H1 (cell line): Measurements from ENCODE around the gene MCM3AP. TPM values are rescaled to one million over a fixed set of nuclear protein-coding genes. Genes with fewer than 3 reads are reported as not detected.

Experiments used
- CTCF ChIA-PET: fragments of 300-600 bp; sonication (Branson Sonifier 250); formaldehyde crosslinking; loops from one replicate; lab custom pipeline; 2021; ENCODE audit not compliant: partially characterized antibody; lab: Charles Lee
- POLR2A ChIA-PET: fragments of 300-600 bp; sonication (Branson Sonifier 250); formaldehyde crosslinking; loops from one replicate; lab custom pipeline; 2021; ENCODE audit warnings: inconsistent platforms; ENCODE audit not compliant: partially characterized antibody; lab: Charles Lee
- DNase-seq, 2 experiments: peaks; one replicate each; pipeline versions ENCODE4 v3.0.0 to v3.0.0-alpha.2; 2010 to 2022; ENCODE audit warnings: low spot score in 2 of 2, low read depth in 1 of 2, mixed read lengths in 1 of 2
- FAIRE-seq: peaks from 2 replicates; lab custom pipeline; 2011; peaks lifted over from hg19 to GRCh38; lab: Jason Lieb, UNC
- H2AFZ ChIP-seq: 2 replicates; pipeline ENCODE4 v1.8.1; 2012; ENCODE audit warnings: low read length, inconsistent platforms
- H2AK5ac ChIP-seq: 2 replicates; pipeline ENCODE4 v1.6.1; 2013; ENCODE audit warnings: low read depth, low read length
- H2BK120ac ChIP-seq: replicated peaks from 2 replicates; pipeline ENCODE3; 2013; ENCODE audit warnings: low read depth, low read length, inconsistent platforms
- H2BK12ac ChIP-seq: 2 replicates; pipeline ENCODE4 v1.6.1; 2013; ENCODE audit warnings: low read depth, low read length
- H2BK15ac ChIP-seq: 2 replicates; pipeline ENCODE4 v1.6.1; 2013; ENCODE audit warnings: low read length
- H2BK20ac ChIP-seq: 2 replicates; pipeline ENCODE4 v1.6.1; 2013; ENCODE audit warnings: low read length
- H2BK5ac ChIP-seq: 2 replicates; pipeline ENCODE4 v1.6.1; 2013; ENCODE audit warnings: low read depth, low read length
- H3K14ac ChIP-seq: 2 replicates; pipeline ENCODE4 v1.6.1; 2013; ENCODE audit warnings: inconsistent platforms; ENCODE audit not compliant: insufficient read length
- H3K18ac ChIP-seq: 2 replicates; pipeline ENCODE4 v1.6.1; 2013; ENCODE audit warnings: low read length; ENCODE audit errors: extremely low read depth
- H3K23ac ChIP-seq: 2 replicates; pipeline ENCODE4 v1.6.1; 2013; ENCODE audit warnings: inconsistent platforms; ENCODE audit not compliant: insufficient read length
- H3K23me2 ChIP-seq: 2 replicates; pipeline ENCODE4 v1.6.1; 2013; ENCODE audit warnings: low read depth, low read length
- H3K27ac ChIP-seq: 2 replicates; pipeline ENCODE4 v1.6.1; 2011; ENCODE audit warnings: low read depth, low read length, inconsistent platforms
- H3K27me3 ChIP-seq, 4 experiments: replicated peaks in 1 of 4; 1 replicate in 1 of 4; 2 replicates in 3 of 4; pipeline versions ENCODE4 v1.6.1 to v1.8.1; 2011 to 2013; ENCODE audit warnings: low read length in 3 of 4, mild to moderate bottlenecking in 3 of 4, inconsistent platforms in 2 of 4, mixed read lengths in 2 of 4, moderate library complexity in 1 of 4; ENCODE audit not compliant: control insufficient read depth in 3 of 4, insufficient read depth in 3 of 4; ENCODE audit errors: extremely low read depth in 1 of 4
- H3K36me3 ChIP-seq, 4 experiments: 2 replicates each; pipeline versions ENCODE4 v1.6.1 to v1.8.1; 2011 to 2013; ENCODE audit warnings: mild to moderate bottlenecking in 4 of 4, low read length in 3 of 4, moderate library complexity in 2 of 4, control low read depth in 1 of 4, inconsistent platforms in 1 of 4; ENCODE audit not compliant: insufficient read depth in 4 of 4, control insufficient read depth in 2 of 4
- H3K4ac ChIP-seq: replicated peaks from 2 replicates; pipeline ENCODE3; 2013; ENCODE audit warnings: low read length, low read depth, mixed read lengths, inconsistent platforms; ENCODE audit not compliant: insufficient read length
- H3K4me1 ChIP-seq, 4 experiments: replicated peaks in 1 of 4; 1 replicate in 1 of 4; 2 replicates in 3 of 4; pipeline versions ENCODE4 v1.6.1 to v1.8.1; 2011 to 2013; ENCODE audit warnings: low read length in 3 of 4, inconsistent platforms in 2 of 4, mixed read lengths in 1 of 4; ENCODE audit not compliant: insufficient read depth in 4 of 4, control insufficient read depth in 3 of 4
- H3K4me2 ChIP-seq, 2 experiments: 2 replicates each; pipeline versions ENCODE4 v1.6.1 to v1.8.1; 2011 to 2013; ENCODE audit warnings: low read depth in 2 of 2, low read length in 2 of 2, control low read depth in 1 of 2, inconsistent platforms in 1 of 2, mild to moderate bottlenecking in 1 of 2; ENCODE audit not compliant: insufficient read depth in 1 of 2
- H3K4me3 ChIP-seq, 4 experiments: fragments of 200-600, 300-600 bp in 1 of 4; sonication (generic), shearing (Covaris generic), sonication (Bioruptor Twin) in 1 of 4; 2 replicates each; pipeline versions ENCODE4 v1.5.1 to v1.8.1; 2011 to 2016; ENCODE audit warnings: low read length in 4 of 4, low read depth in 3 of 4, control low read depth in 2 of 4, inconsistent platforms in 2 of 4, mild to moderate bottlenecking in 2 of 4, mixed read lengths in 1 of 4, moderate library complexity in 1 of 4; ENCODE audit not compliant: insufficient read depth in 2 of 4; ENCODE audit errors: extremely low read depth in 1 of 4
- H3K56ac ChIP-seq: replicated peaks from 2 replicates; pipeline ENCODE3; 2013; ENCODE audit warnings: low read depth, mild to moderate bottlenecking, mixed read lengths, low read length, inconsistent platforms; ENCODE audit not compliant: insufficient read length
- H3K79me1 ChIP-seq: 2 replicates; pipeline ENCODE4 v1.6.1; 2013; ENCODE audit warnings: low read depth, low read length, control low read depth
- H3K79me2 ChIP-seq, 2 experiments: 2 replicates each; pipeline versions ENCODE4 v1.6.1 to v1.8.1; 2012 to 2013; ENCODE audit warnings: low read length in 2 of 2, mild to moderate bottlenecking in 2 of 2, inconsistent platforms in 1 of 2; ENCODE audit not compliant: insufficient read depth in 2 of 2, control insufficient read depth in 1 of 2
- H3K9ac ChIP-seq, 4 experiments: replicated peaks in 1 of 4; 1 replicate in 1 of 4; 2 replicates in 3 of 4; pipeline versions ENCODE4 v1.6.1 to v1.8.1; 2011 to 2013; ENCODE audit warnings: low read depth in 3 of 4, low read length in 3 of 4, control low read depth in 2 of 4, mild to moderate bottlenecking in 2 of 4, moderate library complexity in 2 of 4, inconsistent platforms in 1 of 4; ENCODE audit errors: extremely low read depth in 1 of 4
- H3K9me3 ChIP-seq, 2 experiments: 2 replicates each; pipeline versions ENCODE4 v1.6.1 to v1.8.1; 2012 to 2013; ENCODE audit warnings: mild to moderate bottlenecking in 2 of 2, moderate library complexity in 2 of 2, control low read depth in 1 of 2, inconsistent platforms in 1 of 2, low read depth in 1 of 2, low read length in 1 of 2, mixed read lengths in 1 of 2; ENCODE audit not compliant: insufficient read depth in 2 of 2
- H4K20me1 ChIP-seq, 2 experiments: replicated peaks in 1 of 2; 2 replicates each; pipeline versions ENCODE3 to v1.8.1; 2011 to 2013; ENCODE audit warnings: inconsistent platforms in 2 of 2, low read length in 2 of 2, mild to moderate bottlenecking in 1 of 2; ENCODE audit not compliant: insufficient read depth in 2 of 2, control insufficient read depth in 1 of 2
- H4K5ac ChIP-seq: 2 replicates; pipeline ENCODE4 v1.6.1; 2013; ENCODE audit warnings: low read length, low read depth, mixed read lengths, inconsistent platforms; ENCODE audit not compliant: insufficient read length
- H4K8ac ChIP-seq: 2 replicates; pipeline ENCODE4 v1.8.0; 2013; ENCODE audit warnings: mild to moderate bottlenecking, moderate library complexity, low read length, inconsistent platforms; ENCODE audit not compliant: insufficient read depth; ENCODE audit errors: extremely low read depth
- H4K91ac ChIP-seq: replicated peaks from 2 replicates; pipeline ENCODE3; 2013; ENCODE audit warnings: low read length, mixed read lengths, inconsistent platforms; ENCODE audit not compliant: insufficient read length
- KDM4A ChIP-seq: IDR thresholded peaks from one replicate; pipeline ENCODE4 v1.7.1; 2012; ENCODE audit warnings: low read depth, mild to moderate bottlenecking, moderate library complexity, low read length, inconsistent platforms; ENCODE audit not compliant: severe bottlenecking
- WGBS, 2 experiments: shearing (Covaris generic) in 1 of 2; methylation state at CpG; one replicate each; pipeline versions ENCODE4 v1.1.6 to v1.1.7; 2013 to 2015; ENCODE audit warnings: low lambda C conversion rate in 2 of 2, mixed read lengths in 2 of 2, inconsistent platforms in 1 of 2, low coverage in 1 of 2, missing lambda C conversion rate in 1 of 2; ENCODE audit not compliant: insufficient replicate concordance in 2 of 2, insufficient coverage in 1 of 2, insufficient read length in 1 of 2; ENCODE audit errors: extremely low coverage in 1 of 2, missing lambda C conversion rate in 1 of 2; 5-methylcytosine and 5-hydroxymethylcytosine counted together
- polyA plus RNA-seq, 7 experiments: library from polyadenylated mRNA; depleted of rRNA in 3 of 7; stranded (reverse) in 5 of 7; unstranded in 2 of 7; fragments of >200 nt in 5 of 7; fragments of 200-250 nt in 2 of 7; gene quantifications; 1 replicate in 5 of 7; 2 replicates in 1 of 7; 4 replicates in 1 of 7; pipeline versions ENCODE4 v1.2.1 to v1.2.3, GENCODE V29; 2011 to 2013; ENCODE audit warnings: missing spikeins in 2 of 7, mixed read lengths in 2 of 7
- total RNA-seq: library from RNA; stranded (reverse); fragmentation: NEBNext Ultra II Directional; extraction: Animal tissue kit (Norgen Biotek cat#: 25700); gene quantifications from 2 replicates; pipeline ENCODE4 v1.2.1, GENCODE V29; 2021

MCM3AP gene
- total and polyA plus RNA-seq, 2 of the 8 experiments (the other 6 are each of a cell fraction or from before 2014, with no cell fraction given), result 37.2 to 119 TPM

DNA sequence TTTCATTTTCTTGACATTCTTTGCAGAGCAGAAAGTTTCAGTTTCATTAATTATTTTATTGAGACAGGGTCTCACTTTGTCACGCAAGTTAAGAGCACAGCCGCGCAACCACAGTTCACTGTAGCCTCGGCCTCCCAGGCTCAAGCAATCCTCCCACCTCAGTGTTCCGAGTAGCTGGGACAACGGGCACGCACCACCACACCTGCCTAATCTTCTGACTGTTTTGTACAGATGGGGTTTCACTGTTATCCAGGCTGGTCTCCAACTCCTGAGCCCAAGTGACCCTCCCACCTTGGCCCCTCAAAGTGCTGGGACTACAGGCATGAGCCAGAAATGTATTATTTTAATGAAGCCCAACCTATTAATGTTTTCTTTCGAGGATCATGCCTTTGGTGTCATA is 98.2 kb downstream of the MCM3AP start:
- no peak overlapping the region for H2AFZ ChIP-seq
- H3K4me2 ChIP-seq, result no peak overlapping the region
- H3K4me1 ChIP-seq, result peaks cover 3 to 9% (median 4%) of the 10 kb centered on the region in 4 experiments; a peak in 5 of 7 replicates
- H2AK5ac ChIP-seq, result no peak overlapping the region
- no peak overlapping the region for H2BK5ac ChIP-seq
- no peaks in the 10 kb centered on the region for H3K79me2 ChIP-seq
- no peak overlapping the region for H2BK120ac ChIP-seq
- peaks cover 0 to 3% (median 1%) of the 10 kb centered on the region in 4 experiments; a peak in 5 of 8 replicates for H3K36me3 ChIP-seq
- DNase-seq (no peak), FAIRE-seq (no peak)
- no peak overlapping the region for H3K14ac ChIP-seq
- no peak overlapping the region for H3K23ac ChIP-seq
- no peaks in the 10 kb centered on the region for H3K79me1 ChIP-seq
- H2BK20ac ChIP-seq, result no peak overlapping the region
- H2BK15ac ChIP-seq, result no peak overlapping the region
- H4K91ac ChIP-seq, result no peak overlapping the region
- H3K18ac ChIP-seq, result no peak overlapping the region
- no peak overlapping the region for H4K5ac ChIP-seq
- peaks cover 2 to 14% of the 10 kb centered on the region in 2 experiments for H4K20me1 ChIP-seq
- peaks cover 8% of the 10 kb centered on the region for H3K23me2 ChIP-seq
- H3K27ac ChIP-seq, result no peak overlapping the region
- no peak overlapping the region for H2BK12ac ChIP-seq
- H3K4me3 ChIP-seq, result no peak overlapping the region
- no peak overlapping the region for H3K9ac ChIP-seq
- POLR2A ChIA-PET, result no interaction called here
- H3K27me3 ChIP-seq, result no peaks in the 10 kb centered on the region
- CTCF ChIA-PET, result interaction anchor here (1.1 to 1.6 kb wide), 3 partner anchors 34 to 54 kb away, joined by 3 to 5 read pairs (median 3); no protein-coding TSS in a partner anchor
- H4K8ac ChIP-seq, result no peak overlapping the region
- H3K56ac ChIP-seq, result no peak overlapping the region
- H3K4ac ChIP-seq, result no peak overlapping the region
- H3K9me3 ChIP-seq, result no peaks in the 10 kb centered on the region
- WGBS, 2 experiments, result 97% methylated on average over 8 of the region's 8 CpGs; no CpG with 5 or more reads in 1 of the 2 experiments
- no peak for TF ChIP-seq KDM4A
